ENCODE measurements around the gene NKD1.
A peak's percentile ranks its signal among the peaks of the same experiment; 100 is the strongest.

NKD1 gene

GRCh38 chr16:50675686-50676610 lies 127.8 kb downstream of the NKD1 start:
- DNase-seq (ENCODE audit: low read depth): no peak

GRCh38 chr16:50676684-50677225 lies 128.6 kb downstream of the NKD1 start:
- no peak for DNase-seq (ENCODE audit: low read depth)

- no peak for DNase-seq (ENCODE audit: low read depth)
Observed at GRCh38 chr16:50677351-50677750, 129.2 kb downstream of the NKD1 start.

- no peak for DNase-seq (ENCODE audit: low read depth)
Observed at GRCh38 chr16:50678531-50678930, 130.3 kb downstream of the NKD1 start.

- no peak for DNase-seq (ENCODE audit: low read depth)
Observed at GRCh38 chr16:50679266-50679665, 131.1 kb downstream of the NKD1 start.

GRCh38 chr16:50679676-50680555 lies 131.7 kb downstream of the NKD1 start:
- no peak for DNase-seq (ENCODE audit: low read depth)

GRCh38 chr16:50680556-50680893 lies 132.3 kb downstream of the NKD1 start:
- DNase-seq (ENCODE audit: low read depth): no peak

- peak; percentile 42 for DNase-seq (ENCODE audit: low read depth)
Observed at GRCh38 chr16:50681021-50681885, 133.1 kb downstream of the NKD1 start, which contains the start of gene SNX20. Gene SNX20 (minus strand): TSS chr16:50681312. CDS start chr16:50677526, 3,786 bp downstream.

GRCh38 chr16:50683689-50684374 lies 135.6 kb downstream of the NKD1 start:
- DNase-seq (ENCODE audit: low read depth): peak; percentile 35

GRCh38 chr16:50684823-50685461 lies 136.7 kb downstream of the NKD1 start:
- DNase-seq (ENCODE audit: low read depth): no peak

- DNase-seq (ENCODE audit: low read depth): no peak
Observed at GRCh38 chr16:50685462-50686063, 137.4 kb downstream of the NKD1 start.

GRCh38 chr16:50688083-50688482 lies 139.9 kb downstream of the NKD1 start:
- no peak for DNase-seq (ENCODE audit: low read depth)

GRCh38 chr16:50688867-50689266 lies 140.7 kb downstream of the NKD1 start:
- no peak for DNase-seq (ENCODE audit: low read depth)

- no peak for DNase-seq (ENCODE audit: low read depth)
Observed at GRCh38 chr16:50690177-50690576, 142.0 kb downstream of the NKD1 start.

GRCh38 chr16:50692644-50692998 lies 144.4 kb downstream of the NKD1 start:
- no peak for DNase-seq (ENCODE audit: low read depth)

GRCh38 chr16:50692999-50693781 lies 145.0 kb downstream of the NKD1 start, which contains the start of gene NOD2:
Gene NOD2 (plus strand): TSS chr16:50693606. CDS start chr16:50699496, 5,890 bp downstream.
- no peak for DNase-seq (ENCODE audit: low read depth)

- DNase-seq (ENCODE audit: low read depth): no peak
Observed at GRCh38 chr16:50694206-50694605, 146.0 kb downstream of the NKD1 start.

- DNase-seq (ENCODE audit: low read depth): no peak
Observed at GRCh38 chr16:50695017-50696000, 147.1 kb downstream of the NKD1 start.

Measured in stimulated activated CD8-positive, alpha-beta memory T cell treated with anti-CD3 and anti-CD28 coated beads, Interleukin-12 subunit alpha, Interleukin-12 subunit beta, amount 100 ng/mL, for 4 hours (primary cell).